ENCODE data around the gene AGBL3. TPM values are rescaled to one million over a fixed set of nuclear protein-coding genes. Genes with fewer than 3 reads are reported as not detected.

AGBL3 gene
- total and polyA plus RNA-seq, 2 of the 8 experiments (the other 6 are each of a cell fraction or from before 2014, with no cell fraction given) = 1.1 to 1.9 TPM

GRCh38 chr7:134936893-134937510 is 49.3 kb upstream of the AGBL3 start:
- Histone ChIP-seq H4K8ac (ENCODE audit: extremely low read depth, insufficient read depth, low read length) (no peak overlapping the region), H2AK5ac (ENCODE audit: low read depth, low read length) (no peak overlapping the region), H2AFZ (ENCODE audit: low read length) (no peak overlapping the region), H2BK20ac (ENCODE audit: low read length) (no peak overlapping the region), H3K23ac (ENCODE audit: insufficient read length) (no peak overlapping the region), H3K79me2 (ENCODE audit: control insufficient read depth in 1 of 2, insufficient read depth in 2 of 2, low read length in 2 of 2) (no peaks in the 10 kb centered on the region), H3K9ac (replicated peaks in 1 of 4; ENCODE audit: extremely low read depth in 1 of 4, low read depth in 3 of 4, low read length in 3 of 4) (no peak overlapping the region), H3K4me3 (ENCODE audit: extremely low read depth in 1 of 4, insufficient read depth in 2 of 4, low read depth in 3 of 4, low read length in 4 of 4) (no peak overlapping the region), H2BK12ac (ENCODE audit: low read depth, low read length) (no peak overlapping the region), H2BK15ac (ENCODE audit: low read length) (no peak overlapping the region), H4K91ac (replicated peaks; ENCODE audit: insufficient read length, low read length) (no peak overlapping the region), H3K4me1 (replicated peaks in 1 of 4; ENCODE audit: control insufficient read depth in 3 of 4, insufficient read depth in 4 of 4, low read length in 3 of 4) (no peaks in the 10 kb centered on the region), H4K5ac (ENCODE audit: insufficient read length, low read depth, low read length) (no peak overlapping the region), H3K18ac (ENCODE audit: extremely low read depth, low read length) (no peak overlapping the region), H4K20me1 (replicated peaks in 1 of 2; ENCODE audit: control insufficient read depth in 1 of 2, insufficient read depth in 2 of 2, low read length in 2 of 2) (no peaks in the 10 kb centered on the region), H3K79me1 (ENCODE audit: low read depth, low read length) (no peaks in the 10 kb centered on the region), H3K9me3 (ENCODE audit: insufficient read depth in 2 of 2, low read depth in 1 of 2, low read length in 1 of 2) (no peaks in the 10 kb centered on the region), H3K27me3 (replicated peaks in 1 of 4; ENCODE audit: control insufficient read depth in 3 of 4, extremely low read depth in 1 of 4, insufficient read depth in 3 of 4, low read length in 3 of 4) (no peaks in the 10 kb centered on the region), H2BK120ac (replicated peaks; ENCODE audit: low read depth, low read length) (no peak overlapping the region), H3K4me2 (ENCODE audit: insufficient read depth in 1 of 2, low read depth in 2 of 2, low read length in 2 of 2) (no peak overlapping the region), H3K23me2 (ENCODE audit: low read depth, low read length) (no peaks in the 10 kb centered on the region), H3K36me3 (ENCODE audit: control insufficient read depth in 2 of 4, insufficient read depth in 4 of 4, low read length in 3 of 4) (peaks cover 0 to 20% (median 5%) of the 10 kb centered on the region in 4 experiments; a peak in 6 of 8 replicates), H2BK5ac (ENCODE audit: low read depth, low read length) (no peak overlapping the region), H3K56ac (replicated peaks; ENCODE audit: insufficient read length, low read depth, low read length) (no peak overlapping the region), H3K4ac (replicated peaks; ENCODE audit: insufficient read length, low read depth, low read length) (no peak overlapping the region), H3K27ac (ENCODE audit: low read depth, low read length) (no peak overlapping the region), H3K14ac (ENCODE audit: insufficient read length) (no peak overlapping the region)
- DNase-seq (ENCODE audit: low read depth in 1 of 2, low spot score in 2 of 2) (no peak), FAIRE-seq (no peak)
- CTCF ChIA-PET (ENCODE audit: partially characterized antibody) = interaction anchor here (1.0 to 1.5 kb wide), 3 partner anchors 11 to 247 kb away, joined by 3 to 5 read pairs (median 4); no protein-coding TSS in a partner anchor
- no peak for TF ChIP-seq BCL11A (IDR thresholded peaks at IDR 0.05; ENCODE audit: low read depth in 2 of 2, low read length in 2 of 2)
- no peak for TF ChIP-seq CHD2 (IDR thresholded peaks at IDR 0.05; ENCODE audit: low read length)
- no peak for TF ChIP-seq SP1 (IDR thresholded peaks at IDR 0.05; ENCODE audit: low read depth, low read length)
- no peak for TF ChIP-seq SUZ12 (IDR thresholded peaks at IDR 0.05; ENCODE audit: low read length)
- no peak for TF ChIP-seq TBP (IDR thresholded peaks at IDR 0.05; ENCODE audit: low read depth, low read length)
- TF ChIP-seq FOSL1 (IDR thresholded peaks at IDR 0.05; ENCODE audit: insufficient read depth, low read depth, low read length) = no peak
- no peak for TF ChIP-seq NANOG (IDR thresholded peaks at IDR 0.05; ENCODE audit: insufficient read depth, low read depth, low read length, poor library complexity, severe bottlenecking)
- no peak for TF ChIP-seq POU5F1 (IDR thresholded peaks at IDR 0.05; ENCODE audit: low read depth, low read length)
- TF ChIP-seq CREB1 (IDR thresholded peaks at IDR 0.05) = no peak
- TF ChIP-seq TAF1 (IDR thresholded peaks at IDR 0.05; ENCODE audit: low read depth, low read length) = no peak
- no peak for TF ChIP-seq BRCA1 (IDR thresholded peaks at IDR 0.05; ENCODE audit: low read depth, low read length)
- 97% methylated on average over 3 of the region's 3 CpGs; no CpG with 5 or more reads in 1 of the 2 experiments for WGBS, 2 experiments (ENCODE audit: extremely low coverage in 1 of 2, insufficient coverage in 1 of 2, insufficient read length in 1 of 2, insufficient replicate concordance in 2 of 2, low coverage in 1 of 2, low lambda C conversion rate in 2 of 2, missing lambda C conversion rate in 1 of 2)
- POLR2A ChIA-PET (ENCODE audit: partially characterized antibody) = no interaction called here

All from H1 (cell line).